IMR-90 (cell line): ENCODE measurements around the gene DVL2.

Source experiments
- MAFK ChIP-seq: IDR thresholded peaks from 2 replicates; pipeline ENCODE4 v1.6.1; 2012; ENCODE audit warnings: low read depth, low read length, improper control_type of control experiment
- MXI1 ChIP-seq: IDR thresholded peaks from 2 replicates; pipeline ENCODE4 v1.6.1; 2012; ENCODE audit warnings: low read depth, mild to moderate bottlenecking, low read length, moderate library complexity, borderline replicate concordance
- NFE2L2 ChIP-seq: fragments of 150-350 bp; IDR thresholded peaks from 2 replicates; pipeline ENCODE4 v1.6.1; 2016; ENCODE audit warnings: low read depth, mild to moderate bottlenecking, low read length
- POLR2A ChIP-seq: IDR thresholded peaks from 2 replicates; pipeline ENCODE4 v1.6.1; 2012; ENCODE audit warnings: mild to moderate bottlenecking, low read depth, low read length
- TF ChIP-seq, protein P1 (sequence below): conservative IDR thresholded peaks from 2 replicates; pipeline ENCODE4 v1.5.1; 2012; ENCODE audit warnings: mild to moderate bottlenecking, low read depth, low read length, improper control_type of control experiment

- TF ChIP-seq, protein P1, sequence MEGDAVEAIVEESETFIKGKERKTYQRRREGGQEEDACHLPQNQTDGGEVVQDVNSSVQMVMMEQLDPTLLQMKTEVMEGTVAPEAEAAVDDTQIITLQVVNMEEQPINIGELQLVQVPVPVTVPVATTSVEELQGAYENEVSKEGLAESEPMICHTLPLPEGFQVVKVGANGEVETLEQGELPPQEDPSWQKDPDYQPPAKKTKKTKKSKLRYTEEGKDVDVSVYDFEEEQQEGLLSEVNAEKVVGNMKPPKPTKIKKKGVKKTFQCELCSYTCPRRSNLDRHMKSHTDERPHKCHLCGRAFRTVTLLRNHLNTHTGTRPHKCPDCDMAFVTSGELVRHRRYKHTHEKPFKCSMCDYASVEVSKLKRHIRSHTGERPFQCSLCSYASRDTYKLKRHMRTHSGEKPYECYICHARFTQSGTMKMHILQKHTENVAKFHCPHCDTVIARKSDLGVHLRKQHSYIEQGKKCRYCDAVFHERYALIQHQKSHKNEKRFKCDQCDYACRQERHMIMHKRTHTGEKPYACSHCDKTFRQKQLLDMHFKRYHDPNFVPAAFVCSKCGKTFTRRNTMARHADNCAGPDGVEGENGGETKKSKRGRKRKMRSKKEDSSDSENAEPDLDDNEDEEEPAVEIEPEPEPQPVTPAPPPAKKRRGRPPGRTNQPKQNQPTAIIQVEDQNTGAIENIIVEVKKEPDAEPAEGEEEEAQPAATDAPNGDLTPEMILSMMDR: no peak
- TF ChIP-seq POLR2A (no peak), MAFK (no peak), MXI1 (no peak), NFE2L2 (no peak)
These were observed 41.9 kb downstream of the DVL2 start for GRCh38 chr17:7192271-7192937.
